ENCODE measurements around the gene PYHIN1.

DNA sequence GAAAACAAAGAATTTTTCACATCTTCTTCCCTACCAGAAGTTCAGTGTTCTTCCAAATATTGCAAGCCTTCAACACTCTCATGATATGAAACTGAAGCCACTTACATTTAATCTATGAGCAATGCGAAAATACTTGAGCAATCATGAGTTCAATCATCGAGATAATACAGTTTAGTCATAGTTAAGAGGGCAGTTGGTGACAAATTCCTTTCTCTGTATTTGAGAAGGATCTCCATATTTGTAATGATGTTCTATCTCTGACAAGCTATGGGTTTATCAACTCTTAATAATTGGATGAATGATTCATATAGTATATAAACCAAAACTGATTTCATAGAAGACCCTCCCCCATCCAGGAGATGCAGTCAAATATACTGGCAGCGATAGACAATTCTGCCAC lies 29.7 kb upstream of the PYHIN1 start:
- TF ChIP-seq, protein P1, sequence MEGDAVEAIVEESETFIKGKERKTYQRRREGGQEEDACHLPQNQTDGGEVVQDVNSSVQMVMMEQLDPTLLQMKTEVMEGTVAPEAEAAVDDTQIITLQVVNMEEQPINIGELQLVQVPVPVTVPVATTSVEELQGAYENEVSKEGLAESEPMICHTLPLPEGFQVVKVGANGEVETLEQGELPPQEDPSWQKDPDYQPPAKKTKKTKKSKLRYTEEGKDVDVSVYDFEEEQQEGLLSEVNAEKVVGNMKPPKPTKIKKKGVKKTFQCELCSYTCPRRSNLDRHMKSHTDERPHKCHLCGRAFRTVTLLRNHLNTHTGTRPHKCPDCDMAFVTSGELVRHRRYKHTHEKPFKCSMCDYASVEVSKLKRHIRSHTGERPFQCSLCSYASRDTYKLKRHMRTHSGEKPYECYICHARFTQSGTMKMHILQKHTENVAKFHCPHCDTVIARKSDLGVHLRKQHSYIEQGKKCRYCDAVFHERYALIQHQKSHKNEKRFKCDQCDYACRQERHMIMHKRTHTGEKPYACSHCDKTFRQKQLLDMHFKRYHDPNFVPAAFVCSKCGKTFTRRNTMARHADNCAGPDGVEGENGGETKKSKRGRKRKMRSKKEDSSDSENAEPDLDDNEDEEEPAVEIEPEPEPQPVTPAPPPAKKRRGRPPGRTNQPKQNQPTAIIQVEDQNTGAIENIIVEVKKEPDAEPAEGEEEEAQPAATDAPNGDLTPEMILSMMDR (IDR thresholded peaks at IDR 0.05; ENCODE audit: low read depth, low read length, poor library complexity, severe bottlenecking) = no peak
- TF ChIP-seq EZH2phosphoT487 (IDR thresholded peaks at IDR 0.05; ENCODE audit: borderline replicate concordance, low read length) = no peak

All from DOHH2 (cell line).